ENCODE results near the gene PAX9.
A peak's percentile ranks its signal among the peaks of the same experiment; 100 is the strongest.

Gene PAX9

GRCh38 chr14:36656687-36657398 is 4.8 kb upstream of the PAX9 start:
- DNase-seq, result no peak

- DNase-seq, result peak; percentile 54
These were observed 4.1 kb upstream of the PAX9 start for GRCh38 chr14:36657399-36658122.

- DNase-seq, result no peak
These were observed 3.3 kb upstream of the PAX9 start for GRCh38 chr14:36658123-36659009.

- DNase-seq, result no peak
These were observed 2.4 kb upstream of the PAX9 start for GRCh38 chr14:36659010-36659821.

- no peak for DNase-seq
These were observed 1.6 kb upstream of the PAX9 start for GRCh38 chr14:36659822-36660735.

- DNase-seq, result no peak
These were observed 739 bp upstream of the PAX9 start for GRCh38 chr14:36660736-36661505.

- no peak for DNase-seq
These were observed 540 bp downstream of the PAX9 start for GRCh38 chr14:36662258-36662542.

- peak; percentile 70 for DNase-seq
These were observed 1.1 kb downstream of the PAX9 start for GRCh38 chr14:36662543-36663403.

- peak; percentile 70 for DNase-seq
These were observed 2.0 kb downstream of the PAX9 start for GRCh38 chr14:36663404-36664321.

GRCh38 chr14:36664322-36665193 is 2.9 kb downstream of the PAX9 start:
- no peak for DNase-seq

GRCh38 chr14:36665887-36666415 is 4.3 kb downstream of the PAX9 start:
- peak; percentile 24 for DNase-seq

- DNase-seq, result no peak
These were observed 5.0 kb downstream of the PAX9 start for GRCh38 chr14:36666416-36667206.

- DNase-seq, result no peak
These were observed 6.0 kb downstream of the PAX9 start for GRCh38 chr14:36667679-36668078.

- peak; percentile 88 for DNase-seq
These were observed 9.5 kb downstream of the PAX9 start for GRCh38 chr14:36671149-36671548.

- peak; percentile 76 for DNase-seq
These were observed 10.4 kb downstream of the PAX9 start for GRCh38 chr14:36672095-36672494.

GRCh38 chr14:36674659-36675058 is 13.0 kb downstream of the PAX9 start:
- no peak for DNase-seq

GRCh38 chr14:36675581-36675980 is 13.9 kb downstream of the PAX9 start:
- DNase-seq, result no peak
